SK-N-SH treated with all-trans-retinoic acid at 6 μM for 48 hours (cell line): ENCODE measurements around the gene ZFHX3.

ENCODE experiments used
- CSRNP3 ChIP-seq: fragments of 250-450 bp; sonication (Bioruptor Pico); IDR thresholded peaks from 2 replicates; pipeline ENCODE4 v1.5.1; 2021; ENCODE audit warnings: mild to moderate bottlenecking, moderate library complexity
- GLIS3 ChIP-seq: fragments of 250-450 bp; sonication (Bioruptor Pico); IDR thresholded peaks from 2 replicates; pipeline ENCODE4 v1.5.0; 2020; ENCODE audit warnings: mild to moderate bottlenecking, moderate library complexity
- PATZ1 ChIP-seq: fragments of 250-450 bp; sonication (Bioruptor Pico); IDR thresholded peaks from 2 replicates; pipeline ENCODE4 v1.8.0; 2020; ENCODE audit warnings: mild to moderate bottlenecking, moderate library complexity, borderline replicate concordance

- TF ChIP-seq GLIS3 (no peak), PATZ1 (CRISPR knock-in tag) (no peak), CSRNP3 (CRISPR knock-in tag) (no peak)
These were observed 252.9 kb downstream of the ZFHX3 start for GRCh38 chr16:72794986-72795385.
